K562 (cell line): ENCODE data around the gene MAEL. TPM values are rescaled to one million over a fixed set of nuclear protein-coding genes. Genes with fewer than 3 reads are reported as not detected.

ENCODE experiments used
- DMBX1 ChIP-seq: fragments of 250-450 bp; sonication (Bioruptor Pico); IDR thresholded peaks from 2 replicates; pipeline ENCODE4 v1.8.0; 2022; ENCODE audit warnings: inconsistent platforms, mild to moderate bottlenecking, moderate library complexity, borderline replicate concordance
- ETV1 ChIP-seq: fragments of 450-650 bp; conservative IDR thresholded peaks from 2 replicates; pipeline ENCODE4 v1.6.1; 2016; ENCODE audit warnings: missing genetic modification characterization, control low read depth, low read depth, missing compliant biosample characterization
- HDAC3 ChIP-seq: fragments of 450-650 bp; IDR thresholded peaks from 2 replicates; pipeline ENCODE4 v1.6.1; 2018; ENCODE audit warnings: borderline replicate concordance, mild to moderate bottlenecking, moderate library complexity; ENCODE audit not compliant: partially characterized antibody
- NCOA4 ChIP-seq: fragments of 450-650 bp; IDR thresholded peaks from 2 replicates; pipeline ENCODE4 v1.6.1; 2018; ENCODE audit warnings: mild to moderate bottlenecking; ENCODE audit not compliant: partially characterized antibody
- NCOA6 ChIP-seq: fragments of 450-650 bp; IDR thresholded peaks from 2 replicates; pipeline ENCODE4 v1.6.1; 2017; ENCODE audit warnings: mild to moderate bottlenecking
- NELFE ChIP-seq: IDR thresholded peaks from 2 replicates; pipeline ENCODE4 v1.6.1; 2011; ENCODE audit warnings: mild to moderate bottlenecking; ENCODE audit not compliant: insufficient read depth, insufficient read length
- NFATC3 ChIP-seq: fragments of 450-650 bp; IDR thresholded peaks from 2 replicates; pipeline ENCODE4 v1.6.1; 2017; ENCODE audit warnings: mild to moderate bottlenecking
- PHF8 ChIP-seq: fragments of 200-600 bp; sonication (generic); IDR thresholded peaks from 2 replicates; pipeline ENCODE4 v1.6.1; 2012; ENCODE audit warnings: mixed run types, mild to moderate bottlenecking, inconsistent platforms, low read length, moderate library complexity, borderline replicate concordance
- TGIF2 ChIP-seq: sonication (generic); formaldehyde crosslinking; IDR thresholded peaks from 2 replicates; pipeline ENCODE4 v1.8.1; 2022; ENCODE audit warnings: mild to moderate bottlenecking, missing genetic modification reagents, moderate library complexity
- U2AF1 ChIP-seq: fragments of 200-400 bp; formaldehyde crosslinking; optimal IDR thresholded peaks from 2 replicates; pipeline ENCODE3; 2017; ENCODE audit warnings: mild to moderate bottlenecking, low read depth, low read length, moderate library complexity
- ZC3H11A ChIP-seq: IDR thresholded peaks from 2 replicates; pipeline ENCODE4 v1.6.1; 2012; ENCODE audit warnings: low read depth, low read length, improper control_type of control experiment
- ZNF24 ChIP-seq: fragments of 450-650 bp; IDR thresholded peaks from 2 replicates; pipeline ENCODE4 v1.6.1; 2016
- ZNF316 ChIP-seq: fragments of 450-650 bp; IDR thresholded peaks from 2 replicates; pipeline ENCODE4 v1.6.1; 2016
- ZNF384 ChIP-seq: IDR thresholded peaks from 2 replicates; pipeline ENCODE4 v1.6.1; 2012; ENCODE audit warnings: low read depth, low read length, improper control_type of control experiment
- ZNF79 ChIP-seq: fragments of 250-450 bp; sonication (Bioruptor Pico); IDR thresholded peaks from 2 replicates; pipeline ENCODE4 v1.4.0; 2020; ENCODE audit warnings: low read depth, mild to moderate bottlenecking, moderate library complexity
- polyA plus RNA-seq, 8 experiments: library from polyadenylated mRNA; depleted of rRNA in 4 of 8; stranded (reverse) in 5 of 8; unstranded in 3 of 8; fragments of >200 nt; fragmentation: Nextera tagmentation in 2 of 8; fragmentation: Illumina TruSeq in 1 of 8; extraction: Ambion mirVana in 2 of 8; extraction: Trizol in 1 of 8; gene quantifications; 2 replicates each; pipeline versions ENCODE4 v1.2.1 to v1.2.3, GENCODE V29; 2011 to 2014; ENCODE audit warnings: inconsistent platforms in 1 of 8, missing spikeins in 1 of 8
- total RNA-seq, 7 experiments: library from RNA; depleted of rRNA in 6 of 7; stranded (reverse); fragments of >200 nt in 6 of 7; fragmentation: Illumina TruSeq in 2 of 7; extraction: Trizol in 2 of 7; gene quantifications; 2 replicates each; pipeline versions ENCODE4 v1.2.1 to v1.2.3, GENCODE V29; 2011 to 2021; ENCODE audit warnings: low replicate concordance in 1 of 7
- TF ChIP-seq, protein P1 (sequence below): IDR thresholded peaks from 2 replicates; pipeline ENCODE4 v1.6.1; 2011; ENCODE audit warnings: borderline replicate concordance, low read depth, mild to moderate bottlenecking, moderate library complexity, low read length; ENCODE audit not compliant: insufficient read depth, poor library complexity, severe bottlenecking
- TF ChIP-seq, protein P2 (sequence below), 2 experiments: fragments of 150-350 bp in 1 of 2; IDR thresholded peaks; 2 replicates each; pipeline ENCODE4 v1.6.1; 2012 to 2016; ENCODE audit warnings: low read depth in 2 of 2, low read length in 2 of 2, mild to moderate bottlenecking in 1 of 2, moderate library complexity in 1 of 2
- TF ChIP-seq, protein P3 (sequence below): fragments of 200-800 bp; sonication (Bioruptor generic); IDR thresholded peaks from 2 replicates; pipeline ENCODE4 v1.6.1; 2017; ENCODE audit warnings: missing genetic modification characterization, missing compliant biosample characterization

The MAEL gene
- total and polyA plus RNA-seq, 9 of the 15 experiments (the other 6 are each of a cell fraction or from before 2014, with no cell fraction given), result 0.11 to 1.9 (median 0.75) TPM

DNA sequence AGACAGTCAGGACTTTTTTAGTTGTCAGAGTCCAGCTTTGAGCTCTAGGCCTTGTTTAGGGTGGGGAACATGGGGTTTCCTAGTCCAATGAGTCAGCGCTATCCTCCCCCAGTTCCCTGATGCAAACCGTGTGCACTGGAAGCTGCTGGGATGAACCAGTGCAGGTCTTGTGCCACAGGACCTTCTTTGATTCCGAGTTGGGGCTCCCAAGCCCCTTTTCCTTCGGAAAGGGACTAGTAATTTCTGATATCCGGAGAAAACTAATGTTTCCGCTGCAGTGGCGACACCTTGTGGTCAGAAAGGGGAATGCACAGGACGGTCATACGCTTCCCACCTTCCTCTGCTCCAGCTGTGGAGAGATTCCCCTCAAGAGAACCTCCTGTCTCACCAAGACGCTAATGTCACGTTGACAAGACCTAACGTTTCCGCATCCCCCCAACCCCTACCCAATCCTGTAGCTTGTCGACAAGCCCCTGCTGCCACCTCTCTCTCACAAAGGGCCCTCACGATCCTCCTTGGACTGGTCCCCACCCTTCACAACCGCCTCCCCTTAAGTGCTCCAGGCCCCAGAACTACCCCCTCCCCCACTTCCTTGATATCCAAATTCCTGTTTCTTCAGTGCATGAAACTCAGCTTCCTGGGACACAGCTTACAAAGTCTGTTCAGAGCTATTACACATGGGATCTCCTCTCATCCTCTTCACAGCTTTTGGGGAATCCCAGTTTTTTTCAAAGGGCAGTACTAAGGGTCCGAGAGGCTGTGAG, 70.1 kb downstream of the MAEL start (continued):
- TF ChIP-seq, protein P1, sequence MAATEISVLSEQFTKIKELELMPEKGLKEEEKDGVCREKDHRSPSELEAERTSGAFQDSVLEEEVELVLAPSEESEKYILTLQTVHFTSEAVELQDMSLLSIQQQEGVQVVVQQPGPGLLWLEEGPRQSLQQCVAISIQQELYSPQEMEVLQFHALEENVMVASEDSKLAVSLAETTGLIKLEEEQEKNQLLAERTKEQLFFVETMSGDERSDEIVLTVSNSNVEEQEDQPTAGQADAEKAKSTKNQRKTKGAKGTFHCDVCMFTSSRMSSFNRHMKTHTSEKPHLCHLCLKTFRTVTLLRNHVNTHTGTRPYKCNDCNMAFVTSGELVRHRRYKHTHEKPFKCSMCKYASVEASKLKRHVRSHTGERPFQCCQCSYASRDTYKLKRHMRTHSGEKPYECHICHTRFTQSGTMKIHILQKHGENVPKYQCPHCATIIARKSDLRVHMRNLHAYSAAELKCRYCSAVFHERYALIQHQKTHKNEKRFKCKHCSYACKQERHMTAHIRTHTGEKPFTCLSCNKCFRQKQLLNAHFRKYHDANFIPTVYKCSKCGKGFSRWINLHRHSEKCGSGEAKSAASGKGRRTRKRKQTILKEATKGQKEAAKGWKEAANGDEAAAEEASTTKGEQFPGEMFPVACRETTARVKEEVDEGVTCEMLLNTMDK, result peak; percentile 43
- TF ChIP-seq ZNF79 (CRISPR knock-in tag) (no peak), U2AF1 (no peak), DMBX1 (CRISPR knock-in tag) (no peak), NCOA6 (no peak), NELFE (no peak), TGIF2 (no peak), PHF8 (no peak), NFATC3 (no peak), HDAC3 (no peak), ZNF316 (peak; percentile 83), ZNF24 (no peak), ZNF384 (no peak), NCOA4 (no peak), ETV1 (peak; percentile 96), ZC3H11A (no peak)
- TF ChIP-seq, protein P2, sequence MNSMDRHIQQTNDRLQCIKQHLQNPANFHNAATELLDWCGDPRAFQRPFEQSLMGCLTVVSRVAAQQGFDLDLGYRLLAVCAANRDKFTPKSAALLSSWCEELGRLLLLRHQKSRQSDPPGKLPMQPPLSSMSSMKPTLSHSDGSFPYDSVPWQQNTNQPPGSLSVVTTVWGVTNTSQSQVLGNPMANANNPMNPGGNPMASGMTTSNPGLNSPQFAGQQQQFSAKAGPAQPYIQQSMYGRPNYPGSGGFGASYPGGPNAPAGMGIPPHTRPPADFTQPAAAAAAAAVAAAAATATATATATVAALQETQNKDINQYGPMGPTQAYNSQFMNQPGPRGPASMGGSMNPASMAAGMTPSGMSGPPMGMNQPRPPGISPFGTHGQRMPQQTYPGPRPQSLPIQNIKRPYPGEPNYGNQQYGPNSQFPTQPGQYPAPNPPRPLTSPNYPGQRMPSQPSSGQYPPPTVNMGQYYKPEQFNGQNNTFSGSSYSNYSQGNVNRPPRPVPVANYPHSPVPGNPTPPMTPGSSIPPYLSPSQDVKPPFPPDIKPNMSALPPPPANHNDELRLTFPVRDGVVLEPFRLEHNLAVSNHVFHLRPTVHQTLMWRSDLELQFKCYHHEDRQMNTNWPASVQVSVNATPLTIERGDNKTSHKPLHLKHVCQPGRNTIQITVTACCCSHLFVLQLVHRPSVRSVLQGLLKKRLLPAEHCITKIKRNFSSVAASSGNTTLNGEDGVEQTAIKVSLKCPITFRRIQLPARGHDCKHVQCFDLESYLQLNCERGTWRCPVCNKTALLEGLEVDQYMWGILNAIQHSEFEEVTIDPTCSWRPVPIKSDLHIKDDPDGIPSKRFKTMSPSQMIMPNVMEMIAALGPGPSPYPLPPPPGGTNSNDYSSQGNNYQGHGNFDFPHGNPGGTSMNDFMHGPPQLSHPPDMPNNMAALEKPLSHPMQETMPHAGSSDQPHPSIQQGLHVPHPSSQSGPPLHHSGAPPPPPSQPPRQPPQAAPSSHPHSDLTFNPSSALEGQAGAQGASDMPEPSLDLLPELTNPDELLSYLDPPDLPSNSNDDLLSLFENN (IDR thresholded peaks at IDR 0.05; ENCODE audit: low read depth in 2 of 2, low read length in 2 of 2), result no peak
- TF ChIP-seq, protein P3, sequence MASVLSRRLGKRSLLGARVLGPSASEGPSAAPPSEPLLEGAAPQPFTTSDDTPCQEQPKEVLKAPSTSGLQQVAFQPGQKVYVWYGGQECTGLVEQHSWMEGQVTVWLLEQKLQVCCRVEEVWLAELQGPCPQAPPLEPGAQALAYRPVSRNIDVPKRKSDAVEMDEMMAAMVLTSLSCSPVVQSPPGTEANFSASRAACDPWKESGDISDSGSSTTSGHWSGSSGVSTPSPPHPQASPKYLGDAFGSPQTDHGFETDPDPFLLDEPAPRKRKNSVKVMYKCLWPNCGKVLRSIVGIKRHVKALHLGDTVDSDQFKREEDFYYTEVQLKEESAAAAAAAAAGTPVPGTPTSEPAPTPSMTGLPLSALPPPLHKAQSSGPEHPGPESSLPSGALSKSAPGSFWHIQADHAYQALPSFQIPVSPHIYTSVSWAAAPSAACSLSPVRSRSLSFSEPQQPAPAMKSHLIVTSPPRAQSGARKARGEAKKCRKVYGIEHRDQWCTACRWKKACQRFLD (CRISPR knock-in tag), result no peak
